OCI-LY7 (cell line): ENCODE measurements around the gene EBF3.

Experiments
- EZH2phosphoT487 ChIP-seq: fragments of 200-600 bp; sonication (generic); IDR thresholded peaks from 2 replicates; pipeline ENCODE4 v1.6.1; 2018; ENCODE audit warnings: low read depth, borderline replicate concordance, mild to moderate bottlenecking, mixed run types, antibody characterized with exemption, low read length, moderate library complexity, mixed read lengths
- TF ChIP-seq, protein P1 (sequence below): fragments of 200-600 bp; sonication (generic); conservative IDR thresholded peaks from 2 replicates; pipeline ENCODE4 v1.5.1; 2014; ENCODE audit warnings: mild to moderate bottlenecking, antibody characterized with exemption, low read length, moderate library complexity, mixed read lengths

DNA sequence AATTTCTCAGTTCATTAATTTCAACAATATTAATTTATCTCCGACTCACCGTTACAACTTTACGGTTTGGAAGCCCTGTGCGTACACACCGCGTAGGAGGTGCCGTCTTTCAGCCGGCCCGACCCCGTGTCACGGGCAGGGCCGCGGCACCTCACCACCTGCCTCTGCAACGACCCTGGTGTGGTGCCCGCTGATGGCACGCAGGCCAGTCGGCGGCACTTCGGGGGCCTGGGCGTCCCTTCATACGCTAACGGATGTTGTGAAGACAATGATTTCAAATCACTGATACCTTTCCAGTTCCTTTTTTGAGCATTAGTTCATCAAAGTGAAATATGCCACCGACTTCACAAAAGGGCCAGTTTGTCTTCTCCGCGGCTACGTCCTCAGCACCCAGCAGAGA is 125.3 kb downstream of the EBF3 start:
- TF ChIP-seq, protein P1, sequence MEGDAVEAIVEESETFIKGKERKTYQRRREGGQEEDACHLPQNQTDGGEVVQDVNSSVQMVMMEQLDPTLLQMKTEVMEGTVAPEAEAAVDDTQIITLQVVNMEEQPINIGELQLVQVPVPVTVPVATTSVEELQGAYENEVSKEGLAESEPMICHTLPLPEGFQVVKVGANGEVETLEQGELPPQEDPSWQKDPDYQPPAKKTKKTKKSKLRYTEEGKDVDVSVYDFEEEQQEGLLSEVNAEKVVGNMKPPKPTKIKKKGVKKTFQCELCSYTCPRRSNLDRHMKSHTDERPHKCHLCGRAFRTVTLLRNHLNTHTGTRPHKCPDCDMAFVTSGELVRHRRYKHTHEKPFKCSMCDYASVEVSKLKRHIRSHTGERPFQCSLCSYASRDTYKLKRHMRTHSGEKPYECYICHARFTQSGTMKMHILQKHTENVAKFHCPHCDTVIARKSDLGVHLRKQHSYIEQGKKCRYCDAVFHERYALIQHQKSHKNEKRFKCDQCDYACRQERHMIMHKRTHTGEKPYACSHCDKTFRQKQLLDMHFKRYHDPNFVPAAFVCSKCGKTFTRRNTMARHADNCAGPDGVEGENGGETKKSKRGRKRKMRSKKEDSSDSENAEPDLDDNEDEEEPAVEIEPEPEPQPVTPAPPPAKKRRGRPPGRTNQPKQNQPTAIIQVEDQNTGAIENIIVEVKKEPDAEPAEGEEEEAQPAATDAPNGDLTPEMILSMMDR = no peak
- TF ChIP-seq EZH2phosphoT487 = no peak
